ENCODE measurements around the gene PTPRM.

GRCh38 chr18:7641813-7642212 is 74.7 kb downstream of the PTPRM start:
- TF ChIP-seq CTCF (IDR thresholded peaks at IDR 0.05; ENCODE audit: low read length) (no peak), EZH2phosphoT487 (IDR thresholded peaks at IDR 0.05; ENCODE audit: low read length) (no peak), EZH2 (optimal IDR thresholded peaks at IDR 0.05; ENCODE audit: low read depth, low read length) (no peak)
